HepG2 (cell line): ENCODE data around the gene WNT1. TPM values are rescaled to one million over a fixed set of nuclear protein-coding genes. Genes with fewer than 3 reads are reported as not detected.

Experiments used
- ATAC-seq: fragments of 200-7000 bp; cut with Tn5 transposase; 3 replicates; pipeline ENCODE4 v1.9.1; 2020; ENCODE audit warnings: mild to moderate bottlenecking, moderate library complexity
- BruUV-seq: library from RNA; stranded (reverse); fragments of 400-500 nt; replicated peaks from 2 replicates; lab custom pipeline; 2021; lab: Mats Ljungman, UMichigan
- CTCF ChIA-PET: fragments of 300-600 bp; formaldehyde crosslinking; extraction: SDS; loops from one replicate; lab custom pipeline; 2021; ENCODE audit warnings: low total read pairs, inconsistent platforms, low intra/inter-chr PET ratio; lab: Yijun Ruan, JAX
- POLR2A ChIA-PET: fragments of 350-600 bp; sonication (Branson Sonifier 250); formaldehyde crosslinking; loops from one replicate; lab custom pipeline; 2020; ENCODE audit warnings: antibody characterized with exemption, inconsistent platforms; lab: Yijun Ruan, JAX
- DNase-seq: peaks from one replicate; pipeline ENCODE4 v3.0.0-alpha.2; 2015; ENCODE audit warnings: low spot score
- FAIRE-seq: peaks from 3 replicates; lab custom pipeline; 2011; peaks lifted over from hg19 to GRCh38; lab: Jason Lieb, UNC
- H2AFZ ChIP-seq: one replicate; pipeline ENCODE4 v1.6.1; 2011; ENCODE audit warnings: low read length, inconsistent platforms
- H3K27ac ChIP-seq: fragments of 300-600 bp; 3 replicates; pipeline ENCODE4 v1.8.0; 2011; ENCODE audit warnings: mixed run types, mild to moderate bottlenecking, mixed read lengths, low read length, inconsistent platforms; ENCODE audit not compliant: insufficient read depth; ENCODE audit errors: extremely low read length
- H3K27me3 ChIP-seq, 2 experiments: fragments of 200-600 bp in 1 of 2; 2 replicates in 1 of 2; 3 replicates in 1 of 2; pipeline versions ENCODE4 v1.6.0 to v1.8.0; 2011; ENCODE audit warnings: low read length in 2 of 2, mild to moderate bottlenecking in 2 of 2, moderate library complexity in 2 of 2, inconsistent platforms in 1 of 2; ENCODE audit not compliant: insufficient read depth in 2 of 2, control insufficient read depth in 1 of 2
- H3K36me3 ChIP-seq, 2 experiments: fragments of 200-600 bp in 1 of 2; replicated peaks in 1 of 2; 2 replicates in 1 of 2; 3 replicates in 1 of 2; pipeline versions ENCODE4 v1.5.1 to v1.8.0; 2011; ENCODE audit warnings: low read length in 2 of 2, inconsistent platforms in 1 of 2; ENCODE audit not compliant: insufficient read depth in 2 of 2, control insufficient read depth in 1 of 2
- H3K4me1 ChIP-seq: 2 replicates; pipeline ENCODE4 v1.5.1; 2012; ENCODE audit warnings: low read length, inconsistent platforms; ENCODE audit not compliant: insufficient read depth
- H3K4me2 ChIP-seq: 2 replicates; pipeline ENCODE4 v1.6.0; 2011; ENCODE audit warnings: low read depth, low read length, inconsistent platforms
- H3K4me3 ChIP-seq, 3 experiments: fragments of 200-600 bp in 1 of 3; sonication (generic), shearing (Covaris generic) in 1 of 3; replicated peaks in 1 of 3; 2 replicates each; pipeline ENCODE4 v1.5.1; 2011 to 2016; ENCODE audit warnings: low read length in 3 of 3, inconsistent platforms in 2 of 3, low read depth in 2 of 3, mild to moderate bottlenecking in 2 of 3, control low read depth in 1 of 3, mixed read lengths in 1 of 3; ENCODE audit not compliant: insufficient read depth in 1 of 3
- H3K79me2 ChIP-seq: one replicate; pipeline ENCODE4 v1.6.1; 2011; ENCODE audit warnings: low read length, inconsistent platforms; ENCODE audit not compliant: insufficient read depth
- H3K9ac ChIP-seq: 2 replicates; pipeline ENCODE4 v1.6.0; 2011; ENCODE audit warnings: mild to moderate bottlenecking, low read depth, low read length, inconsistent platforms; ENCODE audit not compliant: insufficient read depth
- H3K9me3 ChIP-seq: 2 replicates; pipeline ENCODE4 v1.5.1; 2012; ENCODE audit warnings: mild to moderate bottlenecking, low read length
- H4K20me1 ChIP-seq: 2 replicates; pipeline ENCODE4 v1.6.0; 2011; ENCODE audit warnings: inconsistent platforms, mild to moderate bottlenecking, low read length, moderate library complexity; ENCODE audit not compliant: insufficient read depth
- CTCF ChIP-seq: sonication (generic); formaldehyde crosslinking; IDR thresholded peaks from 2 replicates; pipeline ENCODE4 v1.5.0; 2020; ENCODE audit warnings: mild to moderate bottlenecking, missing genetic modification reagents, moderate library complexity
- ERF ChIP-seq: IDR thresholded peaks from 2 replicates; pipeline ENCODE4 v1.6.1; 2018; ENCODE audit warnings: missing biosample characterization, missing genetic modification reagents
- HNF1B ChIP-seq: sonication (generic); formaldehyde crosslinking; IDR thresholded peaks from 2 replicates; pipeline ENCODE4 v1.5.1; 2020; ENCODE audit warnings: mild to moderate bottlenecking, moderate library complexity, missing genetic modification reagents
- KDM2A ChIP-seq: sonication (generic); formaldehyde crosslinking; IDR thresholded peaks from 2 replicates; pipeline ENCODE4 v1.4.0; 2020; ENCODE audit warnings: low read depth, missing genetic modification reagents, borderline replicate concordance
- SNAPC5 ChIP-seq: sonication (generic); formaldehyde crosslinking; IDR thresholded peaks from 2 replicates; pipeline ENCODE4 v1.8.1; 2023; ENCODE audit warnings: mild to moderate bottlenecking, missing genetic modification reagents, borderline replicate concordance
- SOX6 ChIP-seq, 2 experiments: fragments of 450-650 bp in 1 of 2; sonication (generic) in 1 of 2; formaldehyde crosslinking in 1 of 2; IDR thresholded peaks; 2 replicates each; pipeline versions ENCODE4 v1.4.0 to v1.6.1; 2017 to 2020; ENCODE audit warnings: antibody characterized with exemption in 1 of 2, mild to moderate bottlenecking in 1 of 2, missing genetic modification reagents in 1 of 2
- ZNF331 ChIP-seq: sonication (generic); formaldehyde crosslinking; IDR thresholded peaks from 2 replicates; pipeline ENCODE4 v1.4.0; 2020; ENCODE audit warnings: missing genetic modification reagents
- ZNF772 ChIP-seq: sonication (generic); formaldehyde crosslinking; IDR thresholded peaks from 2 replicates; pipeline ENCODE4 v1.5.0; 2020; ENCODE audit warnings: mild to moderate bottlenecking, missing genetic modification reagents
- WGBS: methylation state at CpG from one replicate; pipeline ENCODE4 v1.1.6; 2017; ENCODE audit warnings: low lambda C conversion rate; 5-methylcytosine and 5-hydroxymethylcytosine counted together
- in situ Hi-C: cut with HindIII; loops from 2 replicates; pipeline ENCODE4 v1.10.0; 2017; ENCODE audit warnings: low pct_unique_long_range_greater_than_20kb; ENCODE audit not compliant: extremely low pct_ligation_motif_present
- intact Hi-C: fragments of 100-400 bp; cut with micrococcal nuclease; formaldehyde crosslinking; loops from one replicate; pipeline ENCODE4 v1.10.0; 2022; ENCODE audit not compliant: unreplicated experiment
- polyA plus RNA-seq, 8 experiments: library from polyadenylated mRNA; depleted of rRNA in 3 of 8; stranded (reverse) in 7 of 8; unstranded in 1 of 8; fragments of >200 nt; fragmentation: Illumina TruSeq in 4 of 8; extraction: Trizol in 4 of 8; gene quantifications; 2 replicates each; pipeline versions ENCODE4 v1.2.1 to v1.2.3, GENCODE V29; 2011 to 2016; ENCODE audit warnings: low read depth in 4 of 8, missing spikeins in 1 of 8, mixed read lengths in 1 of 8; ENCODE audit not compliant: insufficient read depth in 1 of 8
- total RNA-seq, 5 experiments: library from RNA; depleted of rRNA; stranded (reverse); fragments of >200 nt; fragmentation: Illumina TruSeq; extraction: Trizol; gene quantifications; 2 replicates each; pipeline ENCODE4 v1.2.3, GENCODE V29; 2016; ENCODE audit warnings: low read depth in 1 of 5

Gene WNT1
- total and polyA plus RNA-seq, 2 of the 13 experiments (the other 11 are each of a cell fraction or from before 2014, with no cell fraction given) = not detected

GRCh38 chr12:48936379-48936979 lies 41.6 kb upstream of the WNT1 start (continued):
- TF ChIP-seq HNF1B (CRISPR knock-in tag) (0 out of 2 replicates have a peak, but pooled peaks have one; percentile 10), ERF (CRISPR knock-in tag) (0 out of 2 replicates have a peak, but pooled peaks have one; percentile 28), ZNF772 (CRISPR knock-in tag) (no peak), SOX6 (IDR thresholded peaks at IDR 0.05) (no peak), SOX6 (CRISPR knock-in tag; IDR thresholded peaks at IDR 0.05) (0 out of 2 replicates have a peak, but pooled peaks have one; percentile 13), KDM2A (CRISPR knock-in tag) (0 out of 2 replicates have a peak, but pooled peaks have one; percentile 25), ZNF331 (CRISPR knock-in tag) (0 out of 2 replicates have a peak, but pooled peaks have one; percentile 15)

- TF ChIP-seq SNAPC5 (CRISPR knock-in tag) (no peak), CTCF (CRISPR knock-in tag) (peak; percentile 17; the same call in 1 of the 2 replicates)
- Histone ChIP-seq H3K4me1 (peaks cover 13% of the 10 kb centered on the region), H2AFZ (no peak overlapping the region), H3K4me3 (no peak overlapping the region), H3K9me3 (no peaks in the 10 kb centered on the region), H3K36me3 (peaks cover 16 to 71% of the 10 kb centered on the region in 2 experiments), H3K27ac (no peak overlapping the region), H4K20me1 (no peaks in the 10 kb centered on the region; the same call in 1 of the 2 replicates), H3K79me2 (peaks cover under 1% of the 10 kb centered on the region), H3K4me2 (no peak overlapping the region), H3K9ac (no peak overlapping the region), H3K27me3 (no peaks in the 10 kb centered on the region)
- DNase-seq (no peak), ATAC-seq (peak; percentile 30; the same call in 2 of the 3 replicates), FAIRE-seq (no peak)
- no TSS peak for BruUV-seq
- CTCF ChIA-PET = interaction anchor here (1.4 to 3.1 kb wide), 2 partner anchors 46 to 84 kb away, joined by 7 to 27 read pairs; partner anchors contain the start of gene DDX23
- in situ Hi-C loops (loop anchor here (5.0 kb wide), 1 partner anchor 85 kb away; the partner anchor contains the start of gene DDX23), intact Hi-C loops (loop anchor here (2.0 kb wide), 1 partner anchor 46 kb away; no protein-coding TSS in a partner anchor)
- POLR2A ChIA-PET = interaction anchor here (1.8 kb wide), 1 partner anchor 85 kb away, joined by 9 read pairs; the partner anchor contains the start of gene DDX23
- 88% methylated on average over 5 of the region's 6 CpGs for WGBS
Measured at GRCh38 chr12:48937170-48937569, 41.0 kb upstream of the WNT1 start.
